Activated naive CD8-positive, alpha-beta T cell treated with anti-CD3 and anti-CD28 coated beads, Interleukin-2, amount 50 U/mL, for 16 hours (primary cell): ENCODE results near the gene KCNK5.

Source experiments
- DNase-seq: peaks from one replicate; pipeline ENCODE4 v3.0.0-alpha.2; 2020; ENCODE audit warnings: low read depth, low spot score

The KCNK5 gene

GRCh38 chr6:39217177-39217864, 12.0 kb downstream of the KCNK5 start:
- no peak for DNase-seq

GRCh38 chr6:39215640-39216158, 13.6 kb downstream of the KCNK5 start:
- no peak for DNase-seq

- DNase-seq: no peak
These were observed 14.2 kb downstream of the KCNK5 start for GRCh38 chr6:39214846-39215639.

- DNase-seq: no peak
These were observed 15.0 kb downstream of the KCNK5 start for GRCh38 chr6:39214120-39214813.

- no peak for DNase-seq
These were observed 15.9 kb downstream of the KCNK5 start for GRCh38 chr6:39213195-39213920.

- DNase-seq: no peak
These were observed 18.1 kb downstream of the KCNK5 start for GRCh38 chr6:39211183-39211582.

GRCh38 chr6:39210450-39210849, 18.8 kb downstream of the KCNK5 start:
- no peak for DNase-seq

- DNase-seq: no peak
These were observed 19.4 kb downstream of the KCNK5 start for GRCh38 chr6:39209911-39210310.

- no peak for DNase-seq
These were observed 19.9 kb downstream of the KCNK5 start for GRCh38 chr6:39209360-39209811.

GRCh38 chr6:39208223-39208739, 21.0 kb downstream of the KCNK5 start:
- no peak for DNase-seq

- no peak for DNase-seq
These were observed 21.7 kb downstream of the KCNK5 start for GRCh38 chr6:39207416-39208222.

- DNase-seq: no peak
These were observed 23.0 kb downstream of the KCNK5 start for GRCh38 chr6:39206250-39206721.

GRCh38 chr6:39204646-39205244, 24.5 kb downstream of the KCNK5 start:
- DNase-seq: no peak

- no peak for DNase-seq
These were observed 25.1 kb downstream of the KCNK5 start for GRCh38 chr6:39204160-39204495.

- no peak for DNase-seq
These were observed 25.7 kb downstream of the KCNK5 start for GRCh38 chr6:39203436-39204159.

- DNase-seq: no peak
These were observed 27.1 kb downstream of the KCNK5 start for GRCh38 chr6:39202166-39202565.

- DNase-seq: no peak
These were observed 28.7 kb downstream of the KCNK5 start for GRCh38 chr6:39200498-39201020.

GRCh38 chr6:39199976-39200375, 29.3 kb downstream of the KCNK5 start:
- DNase-seq: no peak
